ENCODE measurements around the gene CPT1B.

The CPT1B gene

GRCh38 chr22:50603511-50604255 is 25.5 kb upstream of the CPT1B start:
- no peaks in the 10 kb centered on the region for H3K36me3 Mint-ChIP-seq
- H3K27ac Mint-ChIP-seq = no peak overlapping the region
- no peaks in the 10 kb centered on the region for H3K9me3 Mint-ChIP-seq
- DNase-seq (ENCODE audit: low spot score in 2 of 2) = no peak
- ATAC-seq = no peak
- H3K4me3 Mint-ChIP-seq = no peak overlapping the region
- peaks cover 16% of the 10 kb centered on the region for H3K4me1 Mint-ChIP-seq

DNA sequence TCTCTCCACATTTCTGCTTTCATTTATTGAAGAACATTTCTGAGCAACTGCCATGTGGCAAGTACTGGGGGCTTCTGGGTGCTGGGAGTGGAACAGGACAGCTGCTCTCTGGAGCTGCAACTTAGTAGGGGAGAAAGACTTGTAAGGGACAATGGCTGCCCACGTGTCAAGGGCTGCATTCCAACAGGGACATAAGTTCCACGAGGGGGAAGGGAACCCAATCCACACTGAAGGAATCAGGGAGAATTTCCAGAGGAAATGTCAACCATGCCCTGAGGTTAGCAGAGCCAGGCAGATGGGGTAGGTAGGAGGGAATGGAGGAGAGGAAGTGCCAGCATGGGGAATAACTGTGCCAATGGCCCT is 24.1 kb upstream of the CPT1B start:
- DNase-seq (ENCODE audit: low spot score in 2 of 2) (no peak), ATAC-seq (no peak)
- H3K4me3 Mint-ChIP-seq = peak overlapping the region; percentile 51
- H3K27ac Mint-ChIP-seq = no peak overlapping the region
- no peaks in the 10 kb centered on the region for H3K36me3 Mint-ChIP-seq
- H3K9me3 Mint-ChIP-seq = no peaks in the 10 kb centered on the region
- H3K4me1 Mint-ChIP-seq = peaks cover 12% of the 10 kb centered on the region

- no peak for DNase-seq (ENCODE audit: low spot score in 2 of 2)
- Mint-ChIP-seq H3K27ac (no peak overlapping the region), H3K36me3 (no peaks in the 10 kb centered on the region), H3K4me1 (peaks cover 11% of the 10 kb centered on the region), H3K4me3 (peak overlapping the region; percentile 51), H3K9me3 (no peaks in the 10 kb centered on the region)
- ATAC-seq = no peak
Observed at GRCh38 chr22:50601669-50602337, 23.6 kb upstream of the CPT1B start.

- no peak for DNase-seq (ENCODE audit: low spot score in 2 of 2)
- Mint-ChIP-seq H3K36me3 (no peaks in the 10 kb centered on the region), H3K4me3 (peak overlapping the region; percentile 51), H3K4me1 (peaks cover 11% of the 10 kb centered on the region), H3K27ac (no peak overlapping the region), H3K9me3 (no peaks in the 10 kb centered on the region)
- no peak for ATAC-seq
Observed at GRCh38 chr22:50600967-50601668, 22.9 kb upstream of the CPT1B start.

DNA sequence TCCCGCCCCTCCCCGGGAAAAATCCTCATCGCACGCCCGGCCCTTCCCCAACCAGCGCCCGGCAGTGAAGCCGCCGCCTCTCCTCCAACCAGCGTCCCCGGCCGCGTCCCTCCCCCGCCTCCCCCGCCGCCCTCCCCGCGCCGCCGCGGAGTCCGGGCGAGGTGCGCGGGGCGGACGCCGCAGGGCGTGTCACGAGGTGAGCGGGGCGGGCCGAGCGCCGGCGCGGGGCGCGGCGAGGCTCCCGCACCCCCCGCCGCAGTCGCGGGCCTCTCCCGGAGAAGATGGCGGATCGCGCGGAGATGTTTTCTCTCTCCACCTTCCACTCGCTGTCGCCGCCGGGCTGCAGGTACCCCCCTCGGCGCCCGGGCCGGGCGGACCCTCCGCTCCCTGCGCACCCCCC is 22.3 kb upstream of the CPT1B start, which contains the start of gene MAPK8IP2:
MAPK8IP2 (plus strand) TSS at position 256 of the 400 bp plus-strand sequence; CDS start at position 282, 26 bp downstream.
- ATAC-seq = no peak
- H3K9me3 Mint-ChIP-seq = no peaks in the 10 kb centered on the region
- no peak within 1 kb of the TSS for H3K27ac Mint-ChIP-seq
- peak within 1 kb of the TSS; percentile 51 for H3K4me3 Mint-ChIP-seq
- H3K36me3 Mint-ChIP-seq = no peaks in the 10 kb centered on the region
- H3K4me1 Mint-ChIP-seq = peaks cover 11% of the 10 kb centered on the region
- DNase-seq (ENCODE audit: low spot score in 2 of 2) = no peak

DNA sequence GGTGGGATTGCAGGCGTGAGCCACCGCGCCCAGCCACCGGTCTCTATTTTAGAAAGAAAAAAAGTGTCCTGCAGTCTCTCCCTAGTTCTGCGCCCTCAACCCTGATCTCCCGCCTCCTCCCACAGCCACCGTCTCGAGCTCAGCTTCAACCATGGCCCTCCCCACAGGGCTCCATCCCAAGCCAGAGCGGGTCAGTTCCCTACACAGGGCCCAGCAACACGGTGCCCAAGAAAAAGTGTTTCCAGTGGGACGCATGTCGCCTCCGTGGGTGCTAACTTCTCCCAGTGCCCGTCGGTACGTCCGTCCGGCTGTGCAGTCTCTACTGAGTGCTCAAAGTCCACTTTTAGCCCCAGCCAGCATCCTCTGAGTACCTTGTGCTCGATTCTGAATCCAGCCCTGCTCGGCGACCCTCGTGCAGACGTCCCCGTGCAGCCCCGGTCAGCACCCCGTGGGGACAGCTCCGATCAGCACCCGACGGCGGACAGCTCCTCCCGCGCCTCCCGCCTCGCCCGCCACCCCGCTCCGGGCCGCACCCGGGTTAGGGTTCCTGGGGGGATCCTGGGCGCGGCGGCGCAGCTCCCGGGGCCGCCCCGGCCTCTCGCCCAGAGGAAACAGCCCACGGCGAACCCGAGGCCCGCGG is 21.7 kb upstream of the CPT1B start:
- DNase-seq (ENCODE audit: low spot score in 2 of 2) (peak; percentile 55 to 76), ATAC-seq (peak; percentile 73)
- H3K36me3 Mint-ChIP-seq = no peaks in the 10 kb centered on the region
- no peaks in the 10 kb centered on the region for H3K9me3 Mint-ChIP-seq
- peak overlapping the region; percentile 25 for H3K4me3 Mint-ChIP-seq
- H3K4me1 Mint-ChIP-seq = peaks cover 11% of the 10 kb centered on the region
- no peak overlapping the region for H3K27ac Mint-ChIP-seq

GRCh38 chr22:50597097-50597496 is 18.9 kb upstream of the CPT1B start:
- ATAC-seq (no peak), DNase-seq (ENCODE audit: low spot score in 2 of 2) (no peak)
- Mint-ChIP-seq H3K4me1 (peaks cover 7% of the 10 kb centered on the region), H3K9me3 (no peaks in the 10 kb centered on the region), H3K4me3 (no peak overlapping the region), H3K27ac (no peak overlapping the region), H3K36me3 (no peaks in the 10 kb centered on the region)

GRCh38 chr22:50595189-50595588 is 17.0 kb upstream of the CPT1B start:
- ATAC-seq = no peak
- no peak overlapping the region for H3K4me3 Mint-ChIP-seq
- no peak overlapping the region for H3K27ac Mint-ChIP-seq
- H3K4me1 Mint-ChIP-seq = no peaks in the 10 kb centered on the region
- no peaks in the 10 kb centered on the region for H3K9me3 Mint-ChIP-seq
- DNase-seq (ENCODE audit: low spot score in 2 of 2) = no peak
- no peaks in the 10 kb centered on the region for H3K36me3 Mint-ChIP-seq

- Mint-ChIP-seq H3K4me1 (peaks cover 5% of the 10 kb centered on the region), H3K9me3 (no peaks in the 10 kb centered on the region), H3K4me3 (no peak overlapping the region), H3K27ac (no peak overlapping the region), H3K36me3 (peaks cover 13% of the 10 kb centered on the region)
- DNase-seq (ENCODE audit: low spot score in 2 of 2) (no peak), ATAC-seq (no peak)
Observed at GRCh38 chr22:50587407-50587806, 9.2 kb upstream of the CPT1B start.

GRCh38 chr22:50586416-50586815 is 8.2 kb upstream of the CPT1B start:
- H3K4me1 Mint-ChIP-seq = peaks cover 10% of the 10 kb centered on the region
- ATAC-seq (no peak), DNase-seq (ENCODE audit: low spot score in 2 of 2) (no peak)
- no peak overlapping the region for H3K27ac Mint-ChIP-seq
- H3K36me3 Mint-ChIP-seq = peaks cover 14% of the 10 kb centered on the region
- no peak overlapping the region for H3K4me3 Mint-ChIP-seq
- no peaks in the 10 kb centered on the region for H3K9me3 Mint-ChIP-seq

- peaks cover 15% of the 10 kb centered on the region for H3K4me1 Mint-ChIP-seq
- DNase-seq (ENCODE audit: low spot score in 2 of 2) (no peak), ATAC-seq (no peak)
- H3K36me3 Mint-ChIP-seq = peaks cover 19% of the 10 kb centered on the region
- H3K9me3 Mint-ChIP-seq = no peaks in the 10 kb centered on the region
- no peak overlapping the region for H3K27ac Mint-ChIP-seq
- no peak overlapping the region for H3K4me3 Mint-ChIP-seq
Observed at GRCh38 chr22:50585781-50586180, 7.6 kb upstream of the CPT1B start.

DNA sequence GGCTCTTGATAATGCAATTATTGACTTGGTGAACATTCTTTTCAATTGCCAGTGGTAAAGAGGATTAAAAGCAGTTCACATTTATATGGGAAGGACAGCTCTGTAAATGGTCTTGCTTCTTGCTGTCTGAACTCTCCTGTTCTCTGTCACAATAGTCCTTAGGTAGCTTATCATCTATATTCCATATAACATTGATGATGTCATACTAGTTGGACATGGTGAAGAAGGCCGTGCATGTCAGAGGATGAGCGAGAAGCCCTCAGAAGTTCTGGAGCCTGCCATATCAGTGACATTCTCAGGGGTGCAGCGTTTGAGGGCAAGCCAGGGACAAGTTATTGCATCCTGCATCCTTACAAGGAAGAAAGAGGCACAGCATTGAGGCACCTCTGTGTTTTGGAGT is 7.0 kb upstream of the CPT1B start:
- ATAC-seq = no peak
- H3K27ac Mint-ChIP-seq = no peak overlapping the region
- H3K4me1 Mint-ChIP-seq = peaks cover 20% of the 10 kb centered on the region
- no peak for DNase-seq (ENCODE audit: low spot score in 2 of 2)
- no peaks in the 10 kb centered on the region for H3K9me3 Mint-ChIP-seq
- peaks cover 24% of the 10 kb centered on the region for H3K36me3 Mint-ChIP-seq
- H3K4me3 Mint-ChIP-seq = no peak overlapping the region

- Mint-ChIP-seq H3K4me1 (peaks cover 28% of the 10 kb centered on the region), H3K4me3 (peak overlapping the region; percentile 92), H3K36me3 (peaks cover 32% of the 10 kb centered on the region), H3K27ac (no peak overlapping the region), H3K9me3 (no peaks in the 10 kb centered on the region)
- ATAC-seq = no peak
- DNase-seq (ENCODE audit: low spot score in 2 of 2) = no peak
Observed at GRCh38 chr22:50584106-50585096, 6.2 kb upstream of the CPT1B start.

GRCh38 chr22:50583294-50583861 is 5.2 kb upstream of the CPT1B start:
- ATAC-seq (peak; percentile 26), DNase-seq (ENCODE audit: low spot score in 2 of 2) (no peak)
- peaks cover 29% of the 10 kb centered on the region for H3K4me1 Mint-ChIP-seq
- peak overlapping the region; percentile 96 for H3K27ac Mint-ChIP-seq
- H3K36me3 Mint-ChIP-seq = peaks cover 36% of the 10 kb centered on the region
- no peaks in the 10 kb centered on the region for H3K9me3 Mint-ChIP-seq
- peak overlapping the region; percentile 92 for H3K4me3 Mint-ChIP-seq

All from stimulated activated effector memory CD8-positive, alpha-beta T cell treated with anti-CD3 and anti-CD28 coated beads, Interleukin-12 subunit alpha, Interleukin-12 subunit beta, amount 100 ng/mL, for 72 hours (primary cell).